Activated CD8-positive, alpha-beta memory T cell treated with anti-CD3 and anti-CD28 coated beads for 48 hours (primary cell): Measurements from ENCODE around the gene POLR1E.
"Not testable (repeated sequence)": the region's sequence is repeated elsewhere in the genome, so short reads cannot be mapped to it uniquely, and the experiment has no call there.

ENCODE experiments used
- DNase-seq, 3 experiments: peaks; one replicate each; pipeline ENCODE4 v3.0.0-alpha.2; 2020; ENCODE audit warnings: low read depth in 2 of 3, low spot score in 2 of 3

Gene POLR1E

DNA sequence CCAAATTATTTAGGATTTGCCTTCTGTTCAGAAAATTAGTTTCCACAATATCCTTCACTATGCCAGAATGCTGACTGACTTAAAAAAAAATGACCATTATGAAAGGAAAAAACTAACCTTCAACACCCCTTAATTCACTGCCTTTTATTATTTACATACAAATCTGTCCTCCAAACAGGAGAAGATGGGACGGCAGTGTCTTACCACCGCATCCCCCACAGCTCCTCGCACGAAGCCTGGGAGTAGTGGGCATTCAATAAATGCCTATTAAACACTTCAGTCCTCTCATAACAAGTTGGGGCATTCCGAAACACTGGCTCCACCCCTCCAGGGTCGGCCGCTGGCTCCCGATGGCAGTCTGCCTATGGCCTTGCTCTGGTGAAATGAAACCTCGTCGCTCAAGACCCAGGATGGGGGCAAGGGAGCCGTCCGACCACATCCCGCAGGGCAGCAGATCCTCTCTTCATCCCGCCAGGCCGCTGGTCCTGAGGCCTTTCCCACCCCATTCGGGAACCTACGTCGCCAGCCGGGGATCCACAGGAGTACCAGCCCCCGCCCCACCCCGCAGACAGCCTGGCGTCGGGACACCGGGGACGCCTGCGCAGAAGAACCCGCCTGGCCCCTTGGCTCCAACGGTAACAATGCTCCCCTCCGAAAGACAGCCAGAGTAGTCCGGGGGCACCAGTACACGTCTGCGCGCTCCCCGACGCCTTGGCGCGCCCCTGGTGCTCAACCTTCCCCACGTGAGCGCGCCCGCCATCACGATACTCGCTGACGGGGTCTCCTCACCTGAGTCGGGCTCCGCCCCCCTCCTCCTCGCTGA is 21.1 kb upstream of the POLR1E start:
- peak in 2 of 3 experiments; percentile 76 to 86 for DNase-seq

DNA sequence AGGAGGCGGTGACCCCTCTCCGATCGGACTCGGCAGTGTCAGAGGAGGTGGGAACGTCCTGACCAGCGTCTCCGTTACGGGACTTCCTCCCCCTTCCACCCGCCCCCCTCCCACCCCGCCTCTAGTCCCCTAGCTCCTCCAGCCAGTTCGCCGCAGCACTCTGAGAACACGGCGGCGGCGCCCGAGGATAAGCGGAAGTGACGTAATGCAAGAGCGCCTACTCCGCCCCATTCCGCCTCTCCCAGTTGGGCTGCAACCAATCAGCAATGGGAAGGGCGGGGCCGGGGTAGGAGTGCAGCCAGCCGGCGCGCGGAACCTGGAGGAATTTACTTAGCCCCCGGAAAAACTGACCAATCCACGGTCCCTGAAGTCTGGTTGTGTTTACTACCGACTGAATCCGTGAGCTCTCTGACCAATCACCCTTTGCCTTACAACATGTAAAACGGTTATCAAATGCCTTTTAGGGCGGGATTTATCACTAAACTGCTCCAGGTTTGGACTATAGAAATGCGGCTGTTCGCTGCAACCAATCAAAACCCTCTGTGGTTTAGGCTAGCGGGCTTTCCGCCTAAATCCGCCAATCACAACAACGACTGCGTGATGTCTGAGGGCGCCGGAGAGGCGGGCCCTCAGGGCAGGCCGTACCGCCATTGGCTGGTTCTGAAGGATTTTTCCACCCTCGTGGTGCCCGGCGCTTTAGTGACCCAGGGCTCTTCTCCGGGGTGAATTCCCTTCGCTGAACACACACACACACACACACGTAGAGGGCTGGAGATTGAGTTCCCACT is 20.3 kb upstream of the POLR1E start, which contains the start of gene ZBTB5:
Gene ZBTB5 (minus strand): TSS at position 202 of the 788 bp plus-strand sequence. CDS start 22,899 bp downstream, outside the sequence.
- peak; percentile 55 to 96 (median 93) for DNase-seq

- DNase-seq = peak in 1 of 3 experiments; percentile 17
These were observed 19.6 kb upstream of the POLR1E start for GRCh38 chr9:37466037-37466709.

- not testable (repeated sequence) for DNase-seq
These were observed 18.2 kb upstream of the POLR1E start for GRCh38 chr9:37467530-37467929.

DNA sequence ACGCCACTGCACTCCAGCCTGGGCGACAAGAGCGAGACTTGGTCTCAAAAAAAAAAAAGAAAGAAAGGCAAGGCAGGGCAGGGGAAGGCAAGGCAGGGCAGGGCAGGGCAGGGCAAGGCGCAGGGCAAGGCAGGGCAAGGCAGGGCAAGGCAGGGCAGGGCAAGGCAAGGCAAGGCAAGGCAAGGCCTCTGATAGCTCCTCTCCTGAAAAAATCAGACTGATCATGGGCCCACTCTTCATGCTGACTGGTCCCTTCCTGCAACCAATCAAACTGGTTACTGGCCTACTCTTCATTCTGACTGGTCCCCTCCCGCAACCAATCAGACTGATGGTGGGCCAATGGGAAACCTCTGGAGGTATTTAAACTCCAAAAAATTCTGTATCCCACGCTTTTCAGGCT is 17.1 kb upstream of the POLR1E start:
- no peak for DNase-seq

GRCh38 chr9:37471942-37472684 is 13.6 kb upstream of the POLR1E start:
- DNase-seq = no peak

GRCh38 chr9:37473982-37474381 is 11.8 kb upstream of the POLR1E start:
- not testable (repeated sequence) for DNase-seq

GRCh38 chr9:37474438-37474837 is 11.3 kb upstream of the POLR1E start:
- DNase-seq = no peak

DNA sequence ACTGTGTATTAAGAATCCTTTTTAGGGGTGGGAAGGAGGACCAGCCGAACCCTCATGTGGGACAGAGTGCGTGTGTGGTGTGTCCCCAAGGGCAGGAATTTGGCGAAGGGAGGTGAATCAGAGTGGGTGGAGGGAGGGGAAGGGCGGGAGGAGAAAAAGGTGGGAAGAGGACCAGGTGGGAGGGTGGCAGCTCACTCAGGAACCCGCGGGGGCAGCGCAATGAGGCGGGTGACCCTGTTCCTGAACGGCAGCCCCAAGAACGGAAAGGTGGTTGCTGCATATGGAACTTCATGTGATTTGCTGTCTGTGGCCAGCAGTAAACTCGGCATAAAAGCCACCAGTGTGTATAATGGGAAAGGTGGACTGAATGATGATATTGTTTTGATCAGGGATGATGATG is 8.8 kb upstream of the POLR1E start:
- DNase-seq = no peak

- not testable (repeated sequence) for DNase-seq
These were observed 8.3 kb upstream of the POLR1E start for GRCh38 chr9:37477443-37477842.

DNA sequence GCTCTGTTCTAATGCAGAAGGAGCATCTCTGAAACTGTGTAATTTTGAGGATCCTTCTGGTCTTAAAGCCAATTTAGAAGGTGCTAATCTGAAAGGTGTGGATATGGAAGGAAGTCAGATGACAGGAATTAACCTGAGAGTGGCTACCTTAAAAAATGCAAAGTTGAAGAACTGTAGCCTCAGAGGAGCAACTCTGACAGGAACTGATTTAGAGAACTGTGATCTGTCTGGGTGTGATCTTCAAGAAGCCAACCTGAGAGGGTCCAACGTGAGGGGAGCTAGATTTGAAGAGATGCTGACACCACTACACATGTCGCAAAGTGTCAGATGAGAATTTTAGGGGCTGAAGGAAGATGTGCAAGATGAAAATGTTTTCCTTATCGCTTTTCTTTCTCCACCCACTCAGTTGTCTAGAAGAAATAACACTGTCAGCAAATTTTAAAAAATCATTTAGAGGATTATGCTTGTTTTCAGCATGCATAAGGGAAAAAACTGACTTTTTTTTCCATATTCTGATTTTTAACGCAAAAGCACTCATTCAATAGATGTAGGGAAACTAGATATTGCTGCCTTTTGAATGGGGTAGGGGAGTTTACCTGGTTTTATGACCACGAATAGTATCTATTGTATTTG is 7.6 kb upstream of the POLR1E start:
- not testable (repeated sequence) for DNase-seq

DNA sequence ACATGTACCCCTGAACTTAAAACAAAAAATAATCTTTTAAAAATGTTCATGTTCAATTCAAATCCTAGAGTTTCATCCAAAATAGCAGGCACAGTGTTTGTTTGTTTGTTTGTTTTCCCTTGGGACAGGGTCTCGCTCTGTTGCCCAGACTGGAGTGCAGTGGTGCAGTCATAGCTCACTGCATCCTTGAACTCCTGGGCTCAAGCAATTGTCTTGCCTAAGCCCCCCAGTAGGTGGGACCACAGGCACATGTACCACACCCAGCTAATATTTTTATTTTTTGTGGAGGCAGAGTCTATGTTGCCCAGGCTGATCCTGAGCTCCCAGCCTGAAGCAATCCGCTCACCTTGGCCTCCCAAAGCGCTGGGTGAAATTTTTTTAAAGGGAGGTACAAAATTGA is 5.0 kb upstream of the POLR1E start:
- DNase-seq = no peak

DNA sequence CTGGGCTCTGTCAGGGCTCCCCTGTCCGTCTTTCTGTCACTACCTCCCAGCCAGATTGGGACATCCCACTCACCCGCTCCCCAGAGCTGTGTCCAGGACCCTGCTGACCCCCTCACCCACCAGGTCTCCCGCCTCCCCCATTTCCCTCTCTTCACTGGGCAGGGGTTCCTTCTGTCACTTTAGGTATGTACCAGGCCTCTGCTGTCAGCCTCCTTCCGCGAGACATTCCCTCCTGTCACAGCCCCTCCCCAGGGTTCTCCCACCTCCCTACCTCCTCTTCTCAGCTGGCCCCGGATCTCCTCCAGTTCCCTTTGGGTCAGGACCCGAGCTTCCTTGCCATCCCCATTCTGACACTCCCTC is 488 bp downstream of the POLR1E start:
- DNase-seq = no peak

GRCh38 chr9:37486616-37487548 is 1.1 kb downstream of the POLR1E start:
- DNase-seq = no peak

- no peak for DNase-seq
These were observed 6.2 kb downstream of the POLR1E start for GRCh38 chr9:37491939-37492338.

GRCh38 chr9:37495571-37495970 is 9.8 kb downstream of the POLR1E start:
- DNase-seq = no peak

DNA sequence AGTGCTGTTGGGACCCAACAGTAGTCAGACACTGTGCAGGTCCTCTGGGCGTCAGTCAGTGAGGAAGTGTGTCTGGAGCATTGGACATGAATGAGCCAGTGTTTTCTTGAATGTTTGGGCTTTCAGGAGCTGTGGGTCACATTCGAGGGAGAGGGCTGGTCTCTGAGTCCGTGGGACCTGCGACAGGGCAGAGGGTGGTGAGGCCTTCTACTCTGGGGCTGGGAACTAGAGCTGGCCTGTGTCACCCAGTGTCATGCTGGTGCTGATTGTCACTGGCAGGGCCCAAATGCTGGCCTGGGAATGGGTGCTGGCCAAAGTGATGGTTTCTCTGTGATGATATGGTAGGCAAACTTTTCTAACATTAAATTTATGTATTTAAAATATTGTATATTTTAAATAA is 10.3 kb downstream of the POLR1E start:
- DNase-seq = no peak

GRCh38 chr9:37497320-37497719 is 11.6 kb downstream of the POLR1E start:
- DNase-seq = no peak

GRCh38 chr9:37498457-37498856 is 12.7 kb downstream of the POLR1E start:
- no peak for DNase-seq
